SK-N-SH (cell line): Measurements from ENCODE around the gene VPS4B.

ENCODE experiments used
- CHD2 ChIP-seq: fragments of 150-350 bp; IDR thresholded peaks from 2 replicates; pipeline ENCODE4 v1.6.1; 2018; ENCODE audit warnings: low read length; ENCODE audit not compliant: partially characterized antibody
- CTCF ChIP-seq: fragments of 200-600 bp; sonication (generic); IDR thresholded peaks from 2 replicates; pipeline ENCODE4 v1.6.1; 2017; ENCODE audit warnings: antibody characterized with exemption, mild to moderate bottlenecking, moderate library complexity
- EP300 ChIP-seq, 2 experiments: IDR thresholded peaks; 2 replicates each; pipeline versions ENCODE4 v1.4.0 to v1.6.1; 2012; ENCODE audit warnings: borderline replicate concordance in 1 of 2, low read depth in 1 of 2, low read length in 1 of 2
- EZH2phosphoT487 ChIP-seq: fragments of 200-600 bp; sonication (generic); IDR thresholded peaks from 2 replicates; pipeline ENCODE4 v1.6.1; 2017; ENCODE audit warnings: low read depth, mixed run types, mild to moderate bottlenecking, antibody characterized with exemption, moderate library complexity, borderline replicate concordance
- NFIC ChIP-seq: IDR thresholded peaks from 2 replicates; pipeline ENCODE4 v1.4.0; 2012; ENCODE audit warnings: borderline replicate concordance
- POLR2AphosphoS5 ChIP-seq: IDR thresholded peaks from 2 replicates; pipeline ENCODE4 v1.6.1; 2012; ENCODE audit warnings: low read depth, low read length
- REST ChIP-seq: IDR thresholded peaks from 2 replicates; pipeline ENCODE4 v1.6.1; 2012; ENCODE audit warnings: mild to moderate bottlenecking, low read depth, low read length, moderate library complexity
- TCF12 ChIP-seq: IDR thresholded peaks from 2 replicates; pipeline ENCODE4 v1.4.0; 2012
- ZBTB33 ChIP-seq: IDR thresholded peaks from 2 replicates; pipeline ENCODE4 v1.4.0; 2012; ENCODE audit warnings: low read depth, borderline replicate concordance

- TF ChIP-seq POLR2AphosphoS5: no peak
- TF ChIP-seq TCF12: no peak
- TF ChIP-seq CTCF: no peak
- TF ChIP-seq REST: no peak
- no peak for TF ChIP-seq EP300 (IDR thresholded peaks at IDR 0.05; ENCODE audit: borderline replicate concordance in 1 of 2, low read depth in 1 of 2, low read length in 1 of 2)
- no peak for TF ChIP-seq EZH2phosphoT487
- no peak for TF ChIP-seq CHD2
- no peak for TF ChIP-seq NFIC
- TF ChIP-seq ZBTB33: no peak
Observed at GRCh38 chr18:63348508-63349136, 73.7 kb downstream of the VPS4B start.
